ENCODE measurements around the gene C17orf114.

Gene C17orf114

DNA sequence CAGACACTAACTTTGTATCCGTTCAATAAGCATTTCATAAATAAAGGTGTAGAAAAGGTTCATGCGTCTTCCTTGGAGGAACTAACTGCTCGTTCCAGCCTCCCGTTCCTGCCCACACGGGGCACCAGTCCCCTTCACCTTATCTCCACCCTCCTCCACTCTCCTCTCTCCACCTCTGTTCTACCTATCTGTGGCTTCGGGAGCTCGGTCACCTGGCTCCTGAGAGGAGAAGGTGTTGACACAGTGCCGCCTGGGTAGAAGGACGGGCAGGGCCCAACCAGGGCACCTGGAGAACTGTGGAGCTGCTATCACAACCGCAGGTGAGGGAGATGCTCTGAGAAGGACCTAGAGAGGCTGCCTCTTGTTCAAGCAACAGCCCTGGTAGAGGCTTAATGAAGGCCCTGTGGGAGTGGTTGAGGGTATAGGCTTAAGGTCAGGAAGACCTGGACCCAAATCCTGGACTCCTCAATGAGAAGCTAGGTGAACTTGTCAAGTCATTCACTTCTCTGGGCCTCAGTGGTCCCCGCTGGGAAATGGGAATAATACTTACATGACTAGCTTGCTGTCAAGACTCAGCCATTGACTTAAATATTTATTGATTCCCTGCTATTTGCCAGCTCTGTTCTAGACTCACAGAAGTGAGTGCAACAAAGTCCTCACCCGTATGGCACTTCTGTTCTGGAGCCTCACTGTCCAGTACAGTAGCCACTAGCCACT, 21.4 kb upstream of the C17orf114 start:
- DNase-seq (ENCODE audit: low read depth), result no peak

- DNase-seq (ENCODE audit: low read depth), result no peak
Measured at GRCh38 chr17:4822835-4823234, 20.7 kb upstream of the C17orf114 start.

DNA sequence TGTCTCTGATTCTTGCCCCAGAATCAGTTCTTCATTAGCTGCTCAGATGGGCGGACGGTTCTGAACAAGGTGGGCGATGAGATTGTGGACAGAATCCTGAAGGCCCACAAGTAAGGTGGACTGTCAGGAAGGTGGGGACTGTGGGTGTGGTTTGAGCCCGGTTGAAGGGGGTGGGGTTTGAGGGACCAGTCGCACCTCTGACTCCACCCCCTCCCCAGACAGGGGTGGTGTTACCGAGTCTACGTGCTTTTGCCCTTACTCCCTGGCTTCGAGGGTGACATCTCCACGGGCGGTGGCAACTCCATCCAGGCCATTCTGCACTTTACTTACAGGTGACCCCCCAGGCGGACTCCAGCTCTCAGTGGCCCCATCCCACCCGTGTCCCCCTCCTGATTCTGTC, 16.1 kb upstream of the C17orf114 start:
- no peak for DNase-seq (ENCODE audit: low read depth)

GRCh38 chr17:4816826-4817225, 14.7 kb upstream of the C17orf114 start:
- DNase-seq (ENCODE audit: low read depth), result no peak

- no peak for DNase-seq (ENCODE audit: low read depth)
Measured at GRCh38 chr17:4815043-4815675, 13.0 kb upstream of the C17orf114 start.

- no peak for DNase-seq (ENCODE audit: low read depth)
Measured at GRCh38 chr17:4812690-4813089, 10.6 kb upstream of the C17orf114 start.

- no peak for DNase-seq (ENCODE audit: low read depth)
Measured at GRCh38 chr17:4811471-4811870, 9.3 kb upstream of the C17orf114 start.

DNA sequence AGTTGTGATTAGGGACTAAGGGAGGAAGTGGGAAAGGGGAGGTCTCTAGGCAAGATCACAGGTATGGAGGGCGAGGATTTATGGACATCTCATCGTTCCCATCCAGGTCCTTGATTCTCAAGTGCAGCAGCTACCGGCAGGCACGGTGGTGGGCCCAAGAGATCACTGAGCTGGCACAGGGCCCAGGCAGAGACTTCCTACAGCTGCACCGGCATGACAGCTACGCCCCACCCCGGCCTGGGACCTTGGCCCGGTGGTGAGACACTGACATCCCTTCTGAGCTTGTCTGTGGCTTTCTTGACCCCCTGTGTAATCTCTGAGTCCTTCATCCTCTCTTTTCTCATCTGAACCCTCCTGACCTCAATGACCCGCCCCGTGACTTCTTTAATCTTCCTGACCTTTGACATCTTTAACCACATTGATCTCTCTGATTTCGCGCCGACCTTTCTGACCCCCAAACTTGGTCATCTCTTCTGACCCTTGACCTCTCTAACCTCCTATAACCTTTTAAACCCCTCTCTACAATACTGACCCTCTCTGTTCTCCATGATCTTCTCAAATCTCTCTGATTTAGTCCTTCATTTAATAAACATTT, 8.7 kb upstream of the C17orf114 start:
- DNase-seq (ENCODE audit: low read depth), result no peak

DNA sequence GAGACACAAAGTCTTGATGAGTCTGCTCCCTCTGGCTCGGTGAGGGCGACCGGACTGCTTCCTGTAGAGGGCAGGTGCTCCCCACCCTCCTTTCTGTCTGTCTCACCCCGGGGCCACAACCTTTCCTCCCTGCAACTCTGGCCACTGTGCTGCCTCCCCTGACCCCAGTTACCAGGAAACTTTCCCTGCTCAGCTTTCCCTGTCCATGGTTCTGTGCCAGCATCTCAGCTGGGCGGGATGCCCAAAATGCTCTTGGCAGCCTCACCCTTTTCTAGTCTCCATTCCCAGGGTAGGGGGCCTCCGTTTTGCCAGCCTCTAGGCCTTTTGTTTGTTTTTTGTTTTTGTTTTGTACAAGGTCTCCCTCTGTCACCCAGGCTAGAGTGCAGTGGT, 6.2 kb upstream of the C17orf114 start:
- DNase-seq (ENCODE audit: low read depth), result no peak

DNA sequence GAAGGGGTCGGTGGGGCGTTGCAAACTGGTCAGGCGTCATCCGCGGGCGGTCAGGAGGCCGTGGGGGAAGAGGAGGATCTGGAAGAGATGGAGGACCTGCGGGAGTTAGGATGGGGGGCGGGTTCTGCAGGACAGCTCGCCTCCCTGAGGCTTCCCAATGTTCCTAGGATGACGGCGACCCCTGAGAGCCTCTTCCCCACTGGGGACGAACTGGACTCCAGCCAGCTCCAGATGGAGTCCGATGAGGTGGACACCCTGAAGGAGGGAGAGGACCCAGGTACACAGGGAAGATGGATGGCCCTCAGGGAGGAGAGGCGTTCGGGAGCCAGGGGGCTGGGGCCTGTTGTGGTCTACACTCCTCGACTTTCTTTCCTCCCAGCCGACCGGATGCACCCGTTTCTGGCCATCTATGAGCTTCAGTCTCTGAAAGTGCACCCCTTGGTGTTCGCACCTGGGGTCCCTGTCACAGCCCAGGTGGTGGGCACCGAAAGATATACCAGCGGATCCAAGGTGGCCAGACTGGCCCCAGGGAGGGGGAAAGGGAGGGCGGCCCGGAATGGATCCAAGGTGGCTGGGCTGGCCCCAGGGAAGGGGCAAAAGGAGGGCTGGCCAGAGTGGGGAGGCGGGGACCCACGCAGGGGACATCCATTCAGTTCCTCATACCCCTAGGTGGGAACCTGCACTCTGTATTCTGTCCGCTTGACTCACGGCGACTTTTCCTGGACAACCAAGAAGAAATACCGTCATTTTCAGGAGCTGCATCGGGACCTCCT, 5.7 kb upstream of the C17orf114 start:
- no peak for DNase-seq (ENCODE audit: low read depth)

- DNase-seq (ENCODE audit: low read depth), result peak; percentile 80
Measured at GRCh38 chr17:4806777-4807604, 4.9 kb upstream of the C17orf114 start, which contains the start of gene PLD2. Gene PLD2 (plus strand): TSS chr17:4807152. CDS start chr17:4807773, 621 bp downstream.

DNA sequence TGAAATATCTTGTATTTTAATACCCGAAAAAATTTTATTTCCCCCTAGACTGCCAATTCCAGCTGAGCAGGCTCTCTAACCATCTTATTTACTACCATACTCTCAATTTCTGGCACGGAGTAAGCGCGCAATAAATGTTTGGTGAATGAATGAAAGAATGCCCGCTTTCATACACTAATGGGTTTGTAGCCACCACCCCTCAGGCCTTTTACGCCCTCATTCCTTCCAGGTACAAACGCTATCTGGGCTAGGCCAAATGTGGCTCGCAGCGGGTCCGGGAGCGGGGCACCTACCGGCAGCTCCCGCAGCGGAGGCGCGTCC, 4.3 kb upstream of the C17orf114 start:
- DNase-seq (ENCODE audit: low read depth), result no peak

- no peak for DNase-seq (ENCODE audit: low read depth)
Measured at GRCh38 chr17:4800462-4801196, 1.5 kb downstream of the C17orf114 start.

GRCh38 chr17:4796552-4796920, 5.6 kb downstream of the C17orf114 start:
- no peak for DNase-seq (ENCODE audit: low read depth)

GRCh38 chr17:4795168-4795567, 7.0 kb downstream of the C17orf114 start:
- DNase-seq (ENCODE audit: low read depth), result no peak

DNA sequence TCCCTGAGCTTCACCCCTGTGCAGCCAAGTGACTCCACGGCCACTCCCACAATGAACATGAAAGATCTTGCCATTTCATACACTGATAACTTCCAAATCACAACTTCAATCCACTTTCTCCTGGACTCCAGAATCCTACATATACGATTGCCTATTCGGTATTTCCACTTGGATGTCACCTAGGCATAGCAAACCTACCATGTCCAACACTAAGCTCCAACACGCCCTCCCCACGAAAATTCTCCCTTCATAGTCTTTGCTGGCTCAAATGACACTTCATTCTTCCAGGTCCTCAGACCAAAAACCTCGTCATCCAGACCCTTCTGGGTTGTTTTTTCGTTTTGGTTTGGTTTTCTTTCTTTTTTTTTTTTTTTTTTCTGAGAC, 11.4 kb downstream of the C17orf114 start:
- DNase-seq (ENCODE audit: low read depth), result no peak

GRCh38 chr17:4789951-4790704, 12.0 kb downstream of the C17orf114 start:
- DNase-seq (ENCODE audit: low read depth), result peak; percentile 72

- no peak for DNase-seq (ENCODE audit: low read depth)
Measured at GRCh38 chr17:4789701-4789950, 12.5 kb downstream of the C17orf114 start.

GRCh38 chr17:4788807-4789700, 13.1 kb downstream of the C17orf114 start, which contains the start of gene GLTPD2:
Gene GLTPD2 (plus strand): TSS chr17:4788964. CDS start chr17:4789012, 48 bp downstream.
- DNase-seq (ENCODE audit: low read depth), result no peak
